ENCODE results near the gene FAF2.

DNA sequence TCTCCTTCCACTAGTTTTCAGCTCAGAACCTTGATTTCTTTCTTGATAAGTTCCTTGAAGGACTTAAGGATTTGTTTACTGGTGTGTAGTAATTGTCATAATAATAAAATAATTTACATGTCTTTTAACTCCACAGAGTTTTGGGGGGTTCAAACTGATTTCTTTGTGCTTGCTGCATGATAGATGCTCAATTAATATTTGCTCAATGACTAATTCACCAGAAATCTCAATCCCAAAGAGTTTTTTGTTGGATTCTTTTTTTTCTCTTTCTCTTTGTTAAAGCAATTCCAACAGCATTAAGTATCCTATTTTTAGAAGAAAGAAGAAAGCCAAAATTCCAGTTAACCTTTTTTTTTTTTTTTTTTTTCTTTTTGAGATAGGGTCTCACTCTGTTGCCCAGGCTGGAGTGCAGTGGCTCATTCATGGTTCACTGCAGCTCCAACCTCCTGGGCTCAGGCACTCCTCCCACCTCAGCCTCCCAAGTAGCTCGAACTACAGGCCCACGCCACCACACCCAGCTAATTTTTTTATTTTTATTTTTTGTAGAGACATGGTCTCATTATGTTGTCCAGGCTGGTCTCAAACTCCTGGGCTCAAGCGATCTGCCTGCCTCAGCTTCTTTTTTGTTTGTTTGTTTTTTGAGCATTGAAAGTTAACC is 10.8 kb downstream of the FAF2 start:
- TF ChIP-seq CTCF (IDR thresholded peaks at IDR 0.05; ENCODE audit: low read depth, low read length, missing input control) (no peak), JUND (IDR thresholded peaks at IDR 0.05) (no peak), TAF1 (conservative IDR thresholded peaks at IDR 0.05) (no peak), MAX (IDR thresholded peaks at IDR 0.05) (no peak), GABPA (IDR thresholded peaks at IDR 0.05 in 1 of 2, conservative IDR thresholded peaks at IDR 0.05 in 1 of 2) (no peak), YY1 (IDR thresholded peaks at IDR 0.05) (no peak)
- TF ChIP-seq, protein P1, sequence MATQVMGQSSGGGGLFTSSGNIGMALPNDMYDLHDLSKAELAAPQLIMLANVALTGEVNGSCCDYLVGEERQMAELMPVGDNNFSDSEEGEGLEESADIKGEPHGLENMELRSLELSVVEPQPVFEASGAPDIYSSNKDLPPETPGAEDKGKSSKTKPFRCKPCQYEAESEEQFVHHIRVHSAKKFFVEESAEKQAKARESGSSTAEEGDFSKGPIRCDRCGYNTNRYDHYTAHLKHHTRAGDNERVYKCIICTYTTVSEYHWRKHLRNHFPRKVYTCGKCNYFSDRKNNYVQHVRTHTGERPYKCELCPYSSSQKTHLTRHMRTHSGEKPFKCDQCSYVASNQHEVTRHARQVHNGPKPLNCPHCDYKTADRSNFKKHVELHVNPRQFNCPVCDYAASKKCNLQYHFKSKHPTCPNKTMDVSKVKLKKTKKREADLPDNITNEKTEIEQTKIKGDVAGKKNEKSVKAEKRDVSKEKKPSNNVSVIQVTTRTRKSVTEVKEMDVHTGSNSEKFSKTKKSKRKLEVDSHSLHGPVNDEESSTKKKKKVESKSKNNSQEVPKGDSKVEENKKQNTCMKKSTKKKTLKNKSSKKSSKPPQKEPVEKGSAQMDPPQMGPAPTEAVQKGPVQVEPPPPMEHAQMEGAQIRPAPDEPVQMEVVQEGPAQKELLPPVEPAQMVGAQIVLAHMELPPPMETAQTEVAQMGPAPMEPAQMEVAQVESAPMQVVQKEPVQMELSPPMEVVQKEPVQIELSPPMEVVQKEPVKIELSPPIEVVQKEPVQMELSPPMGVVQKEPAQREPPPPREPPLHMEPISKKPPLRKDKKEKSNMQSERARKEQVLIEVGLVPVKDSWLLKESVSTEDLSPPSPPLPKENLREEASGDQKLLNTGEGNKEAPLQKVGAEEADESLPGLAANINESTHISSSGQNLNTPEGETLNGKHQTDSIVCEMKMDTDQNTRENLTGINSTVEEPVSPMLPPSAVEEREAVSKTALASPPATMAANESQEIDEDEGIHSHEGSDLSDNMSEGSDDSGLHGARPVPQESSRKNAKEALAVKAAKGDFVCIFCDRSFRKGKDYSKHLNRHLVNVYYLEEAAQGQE (IDR thresholded peaks at IDR 0.05): no peak
- TF ChIP-seq, protein P2, sequence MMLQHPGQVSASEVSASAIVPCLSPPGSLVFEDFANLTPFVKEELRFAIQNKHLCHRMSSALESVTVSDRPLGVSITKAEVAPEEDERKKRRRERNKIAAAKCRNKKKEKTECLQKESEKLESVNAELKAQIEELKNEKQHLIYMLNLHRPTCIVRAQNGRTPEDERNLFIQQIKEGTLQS (IDR thresholded peaks at IDR 0.05): no peak
- TF ChIP-seq, protein P3, sequence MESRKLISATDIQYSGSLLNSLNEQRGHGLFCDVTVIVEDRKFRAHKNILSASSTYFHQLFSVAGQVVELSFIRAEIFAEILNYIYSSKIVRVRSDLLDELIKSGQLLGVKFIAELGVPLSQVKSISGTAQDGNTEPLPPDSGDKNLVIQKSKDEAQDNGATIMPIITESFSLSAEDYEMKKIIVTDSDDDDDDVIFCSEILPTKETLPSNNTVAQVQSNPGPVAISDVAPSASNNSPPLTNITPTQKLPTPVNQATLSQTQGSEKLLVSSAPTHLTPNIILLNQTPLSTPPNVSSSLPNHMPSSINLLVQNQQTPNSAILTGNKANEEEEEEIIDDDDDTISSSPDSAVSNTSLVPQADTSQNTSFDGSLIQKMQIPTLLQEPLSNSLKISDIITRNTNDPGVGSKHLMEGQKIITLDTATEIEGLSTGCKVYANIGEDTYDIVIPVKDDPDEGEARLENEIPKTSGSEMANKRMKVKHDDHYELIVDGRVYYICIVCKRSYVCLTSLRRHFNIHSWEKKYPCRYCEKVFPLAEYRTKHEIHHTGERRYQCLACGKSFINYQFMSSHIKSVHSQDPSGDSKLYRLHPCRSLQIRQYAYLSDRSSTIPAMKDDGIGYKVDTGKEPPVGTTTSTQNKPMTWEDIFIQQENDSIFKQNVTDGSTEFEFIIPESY (IDR thresholded peaks at IDR 0.05): no peak

Data from liver (tissue), 3 donors.